Adipose tissue (tissue), 3 donors: ENCODE measurements around the gene ARPC1B. TPM values are rescaled to one million over a fixed set of nuclear protein-coding genes. Genes with fewer than 3 reads are reported as not detected.
"Not testable (repeated sequence)": the region's sequence is repeated elsewhere in the genome, so short reads cannot be mapped to it uniquely, and the experiment has no call there.

Source experiments
- H3K27ac ChIP-seq: one replicate; pipeline ENCODE4 v1.5.1; 2013; ENCODE audit warnings: low read depth, low read length
- WGBS, 3 donors: extraction: QIAGEN DNeasy Blood & Tissue Kit; methylation state at CpG; one replicate each; pipeline ENCODE4 v1.1.7; 2013; 5-methylcytosine and 5-hydroxymethylcytosine counted together
- polyA plus RNA-seq, 3 donors: library from polyadenylated mRNA; stranded (reverse); fragments of 200-250 nt; gene quantifications; one replicate each; pipeline ENCODE4 v1.2.3, GENCODE V29; 2013
- donor health status: healthy with polysubstance abuse.
- donor health status: Bipolar disorder and iron deficiency.
- donor health status: healthy.

Gene ARPC1B
- polyA plus RNA-seq, 3 donors, result 62.2 to 282 (median 234) TPM

DNA sequence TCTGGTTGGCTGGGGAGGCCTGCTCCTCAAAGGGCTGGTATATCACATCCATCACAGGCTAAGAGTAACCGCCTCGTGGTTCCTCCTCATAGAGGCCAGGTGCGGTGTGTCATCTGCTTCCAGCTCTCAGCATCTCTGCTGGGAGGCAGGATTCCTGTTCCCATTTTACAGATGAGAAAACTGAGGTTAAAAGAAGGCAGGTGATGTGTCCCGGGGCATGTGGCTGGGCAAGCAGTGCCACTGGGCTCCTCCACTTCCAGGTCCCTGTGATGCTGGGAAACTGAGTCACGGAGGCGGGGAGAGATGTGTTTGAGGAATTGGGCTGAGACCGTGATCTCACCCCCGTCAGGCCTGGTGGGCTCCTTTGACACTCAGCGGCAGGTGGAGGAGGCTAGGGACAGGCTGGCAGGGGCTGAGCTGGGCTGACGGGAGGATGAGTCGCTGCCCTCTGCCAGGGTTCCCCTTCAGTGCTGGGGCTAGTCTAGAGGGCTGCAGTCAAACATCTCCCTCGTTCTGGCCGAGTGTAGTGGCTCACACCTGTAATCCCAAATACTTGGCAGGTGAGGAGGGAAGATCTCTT lies 9.4 kb downstream of the ARPC1B start:
- 88 to 94% (median 93%) methylated on average over 13 of the region's 13 CpGs for WGBS, 3 donors
- H3K27ac ChIP-seq, result no peak overlapping the region

DNA sequence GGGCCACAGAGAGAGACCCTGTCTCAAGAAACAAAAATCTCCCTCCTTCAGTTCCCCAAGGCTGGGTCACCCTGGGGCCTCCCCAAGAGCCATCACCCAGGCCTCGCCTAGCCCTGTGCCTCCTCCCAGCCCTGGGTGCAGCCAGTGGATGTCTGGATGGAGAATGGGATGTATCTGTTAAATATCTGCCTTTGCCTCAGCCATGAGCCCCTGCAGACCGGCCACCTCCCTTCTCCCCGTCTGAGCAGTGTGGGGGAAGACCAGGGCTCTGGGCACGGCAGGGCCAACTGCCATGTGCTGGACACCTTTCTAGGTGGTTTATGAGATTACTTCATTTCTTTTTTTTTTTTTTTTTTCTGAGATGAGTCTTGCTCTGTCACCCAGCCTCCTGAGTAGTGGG lies 10.0 kb downstream of the ARPC1B start:
- 81 to 90% (median 87%) methylated on average over 4 of the region's 4 CpGs for WGBS, 3 donors
- no peak overlapping the region for H3K27ac ChIP-seq

DNA sequence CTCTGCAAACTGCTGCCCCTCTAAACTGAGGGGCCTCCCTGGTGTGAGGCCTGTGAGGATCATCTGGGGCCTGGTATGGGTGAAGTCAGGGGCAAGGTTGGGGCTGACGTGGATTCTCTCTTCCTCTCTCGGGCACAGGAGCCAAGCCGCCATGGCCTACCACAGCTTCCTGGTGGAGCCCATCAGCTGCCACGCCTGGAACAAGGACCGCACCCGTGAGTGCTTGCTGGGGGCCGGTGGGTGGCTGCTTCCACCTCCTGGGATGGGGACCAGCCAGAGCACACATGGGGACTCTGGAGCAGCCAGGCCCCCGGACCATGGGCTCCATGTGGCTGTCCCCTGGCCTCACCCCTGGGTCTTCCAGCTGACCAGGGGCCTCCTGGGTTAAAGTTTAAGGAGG lies 11.0 kb downstream of the ARPC1B start:
- no peak overlapping the region for H3K27ac ChIP-seq
- 62 to 90% (median 63%) methylated on average over 8 of the region's 8 CpGs for WGBS, 3 donors

DNA sequence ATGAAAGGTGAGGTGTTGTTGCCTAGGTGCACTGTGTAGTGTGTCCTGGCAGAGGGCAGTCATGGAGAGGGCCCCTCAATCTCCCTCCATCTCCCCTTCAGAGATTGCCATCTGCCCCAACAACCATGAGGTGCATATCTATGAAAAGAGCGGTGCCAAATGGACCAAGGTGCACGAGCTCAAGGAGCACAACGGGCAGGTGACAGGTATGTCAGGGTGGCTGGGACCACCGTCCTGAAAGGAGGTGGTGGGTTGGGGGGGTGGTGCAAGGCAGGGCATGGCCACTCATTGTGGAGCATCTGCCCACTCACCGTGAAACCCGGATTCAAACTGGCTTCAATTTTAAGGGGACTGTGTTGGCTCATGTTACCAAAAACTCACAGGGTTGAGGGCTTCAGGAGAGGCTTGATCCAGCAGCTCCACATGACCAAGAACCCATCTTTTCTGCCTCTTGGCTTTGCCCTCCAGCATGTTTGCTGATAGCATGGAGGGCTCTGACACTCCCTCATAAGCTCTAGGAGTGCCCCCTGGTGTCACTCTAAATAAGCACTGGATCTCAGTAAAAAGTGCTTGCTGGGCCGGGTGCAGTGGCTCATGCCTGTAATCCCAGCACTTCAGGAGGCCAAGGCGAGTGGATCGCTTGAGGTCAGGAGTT lies 12.2 kb downstream of the ARPC1B start:
- WGBS, 3 donors, result 89 to 92% (median 89%) methylated on average over 9 of the region's 9 CpGs
- H3K27ac ChIP-seq, result no peak overlapping the region

DNA sequence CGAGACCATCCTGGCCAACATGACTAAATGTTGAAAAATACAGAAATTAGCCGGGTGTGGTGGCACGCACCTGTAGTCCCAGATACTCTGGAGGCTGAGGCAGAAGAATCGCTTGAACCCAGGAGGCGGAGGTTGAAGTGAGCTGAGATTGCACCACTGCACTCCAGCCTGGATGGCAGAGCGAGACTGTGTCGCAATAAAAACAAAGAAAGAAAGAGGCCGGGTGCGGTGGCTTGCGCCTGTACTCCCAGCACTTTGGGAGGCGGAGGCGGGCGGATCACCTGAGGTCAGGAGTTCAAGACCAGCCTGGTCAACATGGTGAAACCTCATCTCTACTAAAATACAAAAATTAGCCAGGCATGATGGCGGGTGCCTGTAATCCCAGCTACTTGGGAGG lies 12.7 kb downstream of the ARPC1B start:
- WGBS, 3 donors, result 84 to 99% (median 86%) methylated on average over 14 of the region's 14 CpGs

DNA sequence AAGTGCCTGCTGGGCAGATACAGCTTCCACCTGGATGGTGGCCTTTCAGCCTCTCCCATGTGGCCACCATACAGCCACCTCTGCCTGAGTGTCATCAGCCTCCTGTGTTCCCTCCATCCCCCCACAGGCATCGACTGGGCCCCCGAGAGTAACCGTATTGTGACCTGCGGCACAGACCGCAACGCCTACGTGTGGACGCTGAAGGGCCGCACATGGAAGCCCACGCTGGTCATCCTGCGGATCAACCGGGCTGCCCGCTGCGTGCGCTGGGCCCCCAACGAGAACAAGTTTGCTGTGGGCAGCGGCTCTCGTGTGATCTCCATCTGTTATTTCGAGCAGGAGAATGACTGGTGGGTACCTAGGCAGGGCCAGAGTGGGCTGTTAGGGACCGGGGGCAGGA lies 13.4 kb downstream of the ARPC1B start:
- WGBS, 3 donors, result 94 to 96% (median 95%) methylated on average over 20 of the region's 20 CpGs
- H3K27ac ChIP-seq, result no peak overlapping the region

More for the DNA sequence above, 12.7 kb downstream of the ARPC1B start:
- not testable (repeated sequence) for H3K27ac ChIP-seq

DNA sequence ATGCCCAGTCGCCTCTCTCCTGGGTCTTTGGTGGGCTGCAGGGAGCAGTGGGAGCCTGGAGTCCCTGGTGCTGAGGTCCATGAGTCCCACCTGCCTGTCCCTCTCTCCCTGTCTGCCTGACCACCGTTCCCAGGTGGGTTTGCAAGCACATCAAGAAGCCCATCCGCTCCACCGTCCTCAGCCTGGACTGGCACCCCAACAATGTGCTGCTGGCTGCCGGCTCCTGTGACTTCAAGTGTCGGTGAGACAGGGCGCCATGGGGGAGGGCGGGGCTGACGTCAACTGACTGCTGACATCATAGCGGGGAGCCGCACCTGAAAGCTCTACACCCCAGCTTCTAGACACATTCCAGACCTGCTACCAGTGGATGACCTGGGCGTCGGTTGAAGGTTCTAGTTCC lies 15.2 kb downstream of the ARPC1B start:
- 90 to 91% (median 91%) methylated on average over 13 of the region's 13 CpGs for WGBS, 3 donors

DNA sequence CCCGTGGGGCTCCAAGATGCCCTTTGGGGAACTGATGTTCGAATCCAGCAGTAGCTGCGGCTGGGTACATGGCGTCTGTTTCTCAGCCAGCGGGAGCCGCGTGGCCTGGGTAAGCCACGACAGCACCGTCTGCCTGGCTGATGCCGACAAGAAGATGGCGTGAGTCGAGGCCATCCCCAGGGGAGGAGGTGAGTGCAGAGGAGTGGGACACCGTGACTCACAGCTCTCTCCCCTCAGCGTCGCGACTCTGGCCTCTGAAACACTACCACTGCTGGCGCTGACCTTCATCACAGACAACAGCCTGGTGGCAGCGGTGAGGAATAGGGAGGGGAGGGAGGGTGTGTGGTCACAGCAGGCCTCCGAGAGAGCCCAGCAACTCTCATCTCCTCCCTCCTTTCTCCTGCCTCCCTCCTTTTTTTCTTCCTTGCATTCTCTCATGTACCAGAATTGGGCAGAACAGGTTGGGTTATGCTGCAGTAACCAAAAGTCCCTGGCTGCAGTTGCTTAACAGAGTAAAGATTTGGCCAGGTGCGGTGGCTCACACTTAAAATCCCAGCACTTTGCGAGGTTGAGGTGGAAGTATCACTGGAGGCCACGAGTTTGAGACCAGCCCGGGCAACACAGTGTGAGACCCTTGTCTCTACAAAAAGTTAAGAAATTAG lies 16.5 kb downstream of the ARPC1B start:
- 92 to 94% (median 93%) methylated on average over 20 to 23 of the region's 23 CpGs for WGBS, 3 donors
- H3K27ac ChIP-seq, result no peak overlapping the region

More for the DNA sequence above, 15.2 kb downstream of the ARPC1B start:
- H3K27ac ChIP-seq, result no peak overlapping the region

DNA sequence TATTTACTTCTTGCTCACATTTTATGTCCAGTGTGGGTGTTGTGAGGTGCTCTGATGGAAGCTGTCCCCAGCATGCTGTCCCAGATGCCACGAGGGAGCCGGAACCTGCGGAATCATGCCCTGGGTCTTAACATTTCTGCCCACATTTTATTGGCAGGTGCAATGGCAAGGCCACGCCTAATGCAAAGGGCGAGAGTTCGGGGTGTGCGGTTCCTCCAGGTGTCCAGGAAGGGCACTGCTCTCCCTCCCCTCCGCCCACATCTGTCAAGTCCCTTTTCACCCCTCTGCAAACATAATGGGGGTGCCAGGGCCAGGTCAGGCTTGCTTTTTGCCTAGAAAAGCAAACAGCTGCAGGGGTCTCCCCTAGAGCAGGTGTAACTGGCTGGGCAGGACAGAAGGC lies 17.5 kb downstream of the ARPC1B start:
- no peak overlapping the region for H3K27ac ChIP-seq
- 64 to 92% (median 86%) methylated on average over 8 of the region's 8 CpGs for WGBS, 3 donors

DNA sequence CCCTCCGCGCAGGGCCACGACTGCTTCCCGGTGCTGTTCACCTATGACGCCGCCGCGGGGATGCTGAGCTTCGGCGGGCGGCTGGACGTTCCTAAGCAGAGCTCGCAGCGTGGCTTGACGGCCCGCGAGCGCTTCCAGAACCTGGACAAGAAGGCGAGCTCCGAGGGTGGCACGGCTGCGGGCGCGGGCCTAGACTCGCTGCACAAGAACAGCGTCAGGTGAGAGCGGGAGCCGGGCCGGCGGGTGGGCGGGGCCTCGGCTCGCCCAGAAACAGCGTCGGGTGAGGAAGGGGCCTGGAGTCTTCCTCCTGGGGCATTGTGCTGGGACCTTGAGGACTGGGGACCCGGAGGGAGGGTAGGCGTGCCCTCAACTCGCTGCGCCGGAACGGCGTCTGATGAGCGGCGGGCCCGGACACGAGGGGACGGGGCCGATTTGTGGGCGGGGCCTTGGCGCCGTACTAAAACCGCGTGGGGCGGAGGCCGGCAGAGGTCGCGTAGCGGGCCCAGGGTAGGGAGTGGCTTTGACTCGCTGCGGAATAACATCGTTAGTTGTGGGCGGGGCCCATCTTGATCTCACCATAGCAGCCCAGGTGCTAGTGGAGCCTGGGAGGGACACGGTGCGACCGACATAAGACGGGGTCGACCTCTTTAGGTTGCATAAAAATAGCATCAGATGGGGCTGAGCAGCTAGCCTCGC lies 18.3 kb downstream of the ARPC1B start:
- H3K27ac ChIP-seq, result peak overlapping the region; percentile 13
- WGBS, 3 donors, result 2 to 13% (median 9%) methylated on average over 67 to 68 of the region's 68 CpGs

DNA sequence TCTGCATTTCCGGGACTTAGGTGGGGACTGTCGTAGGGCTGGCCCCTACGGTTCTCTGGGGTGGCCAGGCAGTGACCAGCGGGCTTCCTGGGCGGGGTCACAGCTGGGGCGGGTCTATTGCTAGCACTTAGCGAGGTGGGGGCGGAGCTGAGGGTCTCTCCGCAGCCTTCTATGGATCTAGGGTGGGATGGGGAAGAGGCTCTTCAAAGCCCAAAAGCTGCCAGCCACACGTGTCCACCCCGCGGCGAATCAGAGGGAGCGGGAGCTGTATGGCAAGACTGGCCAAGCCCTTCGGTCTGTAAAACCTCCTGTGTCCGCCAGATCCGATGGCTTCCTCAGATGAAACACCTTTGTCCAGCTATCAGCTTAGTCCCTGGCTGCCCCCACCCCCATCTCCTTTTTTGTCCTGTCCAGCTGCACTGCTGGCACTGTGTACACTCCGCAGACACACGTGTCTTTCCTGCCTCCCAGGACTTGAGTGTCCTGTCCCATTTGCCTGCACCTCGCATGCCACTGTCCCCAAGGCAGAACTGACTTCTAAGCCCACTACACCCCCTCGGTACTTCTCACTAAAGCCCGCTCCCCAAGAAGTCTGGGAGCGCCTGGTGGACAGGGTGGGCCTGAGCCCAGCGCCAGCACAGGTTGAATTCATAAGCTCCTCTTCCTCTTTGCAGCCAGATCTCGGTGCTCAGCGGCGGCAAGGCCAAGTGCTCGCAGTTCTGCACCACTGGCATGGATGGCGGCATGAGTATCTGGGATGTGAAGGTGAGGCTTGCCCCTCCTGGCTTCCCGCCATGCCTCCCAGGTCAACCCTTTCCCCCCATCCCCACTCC lies 19.0 kb downstream of the ARPC1B start:
- WGBS, 3 donors, result 30 to 61% (median 50%) methylated on average over 30 of the region's 30 CpGs
- no peak overlapping the region for H3K27ac ChIP-seq

DNA sequence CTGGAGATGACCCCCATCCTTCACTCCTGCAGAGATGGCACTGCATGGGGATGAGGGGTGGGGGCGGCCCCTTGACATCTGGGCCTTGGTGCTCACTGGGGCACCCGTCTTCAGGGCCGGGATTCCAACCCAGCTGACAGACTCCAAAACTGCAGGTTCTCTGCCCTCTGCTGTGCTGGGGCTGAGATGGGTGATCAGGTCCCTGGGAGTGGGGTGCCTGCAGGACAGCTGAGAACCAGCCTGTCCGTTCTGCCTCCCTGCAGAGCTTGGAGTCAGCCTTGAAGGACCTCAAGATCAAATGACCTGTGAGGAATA lies 19.6 kb downstream of the ARPC1B start:
- no peak overlapping the region for H3K27ac ChIP-seq

DNA sequence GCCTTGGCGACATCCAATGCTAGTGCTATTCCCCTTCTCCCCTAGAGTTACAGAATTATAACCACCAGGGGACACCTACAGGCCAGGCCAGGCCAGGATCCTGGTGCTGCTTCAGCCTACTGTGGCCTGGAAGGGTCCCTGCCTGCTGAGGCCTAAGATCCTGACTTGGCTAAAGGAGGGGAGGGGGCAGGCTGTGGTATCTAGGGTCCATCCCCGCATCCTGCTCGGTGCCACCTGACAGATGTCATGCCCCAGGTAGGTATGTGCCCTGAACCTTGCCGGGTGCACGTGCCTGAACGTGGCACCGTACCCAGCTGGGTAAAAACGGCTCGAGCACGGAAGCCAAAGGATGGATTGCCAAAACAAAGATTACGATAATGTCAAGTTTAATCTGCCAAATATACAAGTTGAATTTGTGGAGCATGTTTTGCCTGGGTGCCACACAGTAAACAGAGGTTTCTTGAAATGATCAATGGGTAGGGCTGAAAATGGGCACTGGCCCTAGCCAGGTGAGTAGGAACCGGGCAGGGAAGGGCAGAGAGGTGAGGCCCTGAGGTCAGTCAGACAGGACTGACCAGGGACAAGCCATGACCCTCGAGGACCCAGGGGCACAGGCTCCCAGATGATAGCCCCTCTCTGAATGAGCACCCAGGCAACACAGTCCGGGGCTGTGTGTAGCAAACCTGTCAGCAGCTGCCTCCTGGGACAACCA lies 21.2 kb downstream of the ARPC1B start:
- 81 to 87% (median 83%) methylated on average over 14 of the region's 14 CpGs for WGBS, 3 donors
- no peak overlapping the region for H3K27ac ChIP-seq

More for the DNA sequence above, 19.6 kb downstream of the ARPC1B start:
- 88 to 98% (median 89%) methylated on average over 4 of the region's 4 CpGs for WGBS, 3 donors

DNA sequence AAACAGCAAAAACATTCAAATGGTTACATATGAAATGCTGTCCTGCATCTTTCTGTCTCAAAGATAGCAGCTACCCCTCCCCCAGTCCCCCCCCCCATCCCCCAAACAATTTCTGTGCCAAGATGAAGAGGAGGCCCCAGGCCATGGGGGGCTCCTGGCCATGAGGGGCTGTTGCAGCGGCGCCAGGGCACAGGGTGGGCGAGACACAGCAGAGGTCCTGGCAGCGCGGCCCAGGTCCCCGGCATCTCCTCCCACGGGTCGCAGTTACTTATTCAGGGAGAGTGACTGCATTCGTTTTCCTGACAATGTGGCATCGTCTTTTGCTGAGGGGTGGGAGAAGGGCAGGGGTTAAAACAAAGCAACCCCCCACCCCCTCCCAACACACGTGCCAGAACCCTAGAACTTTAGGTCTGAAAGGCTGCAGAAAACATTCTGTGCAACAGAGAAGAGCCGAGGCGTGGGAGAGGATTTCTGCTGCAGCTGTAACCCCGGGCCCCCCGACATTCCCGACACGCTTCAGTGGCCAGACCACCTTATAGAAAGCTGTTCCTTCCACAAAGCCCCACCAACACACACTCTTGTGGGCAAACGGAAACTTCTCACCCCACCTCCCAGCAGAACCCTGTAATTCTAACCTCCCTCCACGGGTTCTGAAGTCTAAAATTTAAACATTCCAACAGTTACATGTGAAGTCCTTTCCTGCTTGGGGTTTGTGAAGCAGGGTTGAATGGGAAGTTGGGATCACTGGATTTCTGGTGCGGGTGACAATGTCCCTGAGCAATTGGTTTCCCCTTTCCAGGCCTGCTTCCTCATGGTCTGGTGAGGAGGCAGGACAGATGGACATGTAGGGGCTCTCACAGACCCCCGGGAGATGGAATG lies 22.1 kb downstream of the ARPC1B start:
- WGBS, 3 donors, result 79 to 80% (median 79%) methylated on average over 21 of the region's 21 CpGs
- no peak overlapping the region for H3K27ac ChIP-seq

DNA sequence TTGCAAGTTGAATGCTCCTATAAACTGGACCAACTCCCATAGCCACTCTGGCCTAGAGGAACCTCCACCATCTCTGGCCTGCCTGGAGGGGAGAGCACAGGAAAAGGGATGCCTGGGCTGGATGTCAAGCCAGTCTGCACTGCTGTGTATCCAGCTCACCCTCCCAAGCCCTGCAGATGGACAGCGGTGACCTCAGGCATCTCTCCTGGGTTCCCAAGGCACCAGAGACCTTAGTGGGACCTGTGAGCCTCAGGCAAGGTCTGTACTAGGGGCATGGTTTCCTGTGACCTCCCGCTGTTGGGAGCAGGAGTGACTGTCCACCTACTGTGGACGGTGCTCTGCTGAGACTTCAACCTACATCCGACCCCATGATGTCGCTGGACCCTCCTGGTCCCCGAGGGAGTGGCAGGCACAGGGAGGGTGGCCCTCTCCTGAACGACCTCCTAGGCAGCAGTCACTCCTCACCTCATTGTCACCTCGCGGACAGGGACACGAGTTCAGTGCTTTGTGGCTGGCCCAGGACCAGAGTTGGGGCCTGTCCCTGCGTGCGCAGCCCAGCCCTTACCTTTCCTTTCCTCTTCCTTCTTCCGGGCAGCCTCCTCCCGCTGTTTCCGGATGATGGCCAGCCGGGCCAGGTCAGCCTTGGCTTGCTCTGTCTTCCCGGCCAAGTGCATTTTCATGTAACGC lies 22.9 kb downstream of the ARPC1B start:
- H3K27ac ChIP-seq, result no peak overlapping the region
- WGBS, 3 donors, result 78 to 85% (median 85%) methylated on average over 18 of the region's 18 CpGs

DNA sequence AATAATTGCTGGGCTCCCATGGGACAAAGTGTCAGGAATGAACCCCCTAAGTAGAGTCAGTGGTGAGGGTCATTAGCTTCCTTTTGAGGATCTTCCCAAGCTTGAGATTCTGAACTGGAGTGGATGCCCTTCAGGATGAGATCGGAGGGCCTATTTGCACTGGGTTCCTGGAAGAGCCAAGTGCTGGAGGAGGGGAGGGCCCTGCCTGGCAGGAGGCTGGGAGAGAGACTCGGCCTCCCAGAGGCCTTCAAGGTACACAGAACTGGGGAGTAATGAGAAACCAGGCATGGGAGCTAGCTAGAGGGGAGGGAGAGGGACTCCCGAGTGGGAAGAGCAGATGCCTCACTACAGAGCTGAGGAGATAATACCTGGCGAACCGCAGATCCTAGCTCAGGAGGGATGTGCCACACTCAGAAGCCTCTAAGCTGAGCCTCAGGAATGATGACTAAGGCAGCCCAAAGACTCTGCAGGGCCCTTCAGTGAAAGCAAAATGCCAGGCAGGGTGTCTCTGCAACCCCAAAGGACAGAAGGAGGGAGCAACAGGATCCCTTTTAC lies 24.4 kb downstream of the ARPC1B start:
- H3K27ac ChIP-seq, result no peak overlapping the region
- whole genome bisulfite sequencing, 3 donors, result 79 to 80% (median 79%) methylated on average over 5 of the region's 5 CpGs
